DLD1 (cell line): Measurements from ENCODE around the gene RAB33A.

Experiments used
- in situ Hi-C: cut with HindIII; loops from 2 replicates; pipeline ENCODE4 v1.10.0; 2017; ENCODE audit warnings: low sequenced_read_pairs

The RAB33A gene

GRCh38 chrX:130171446-130172126 lies at the start of gene RAB33A:
Gene RAB33A (plus strand): TSS chrX:130171962. CDS start chrX:130172063, 101 bp downstream.
- in situ Hi-C loops, result no loop called here

GRCh38 chrX:130124577-130124976 lies 47.2 kb upstream of the RAB33A start:
- in situ Hi-C loops, result no loop called here

- in situ Hi-C loops, result no loop called here
These were observed 46.5 kb upstream of the RAB33A start for GRCh38 chrX:130125091-130125874.

- in situ Hi-C loops, result no loop called here
These were observed 40.8 kb upstream of the RAB33A start for GRCh38 chrX:130130990-130131389.

- in situ Hi-C loops, result no loop called here
These were observed 35.3 kb upstream of the RAB33A start for GRCh38 chrX:130136496-130136895.

- in situ Hi-C loops, result no loop called here
These were observed 34.8 kb upstream of the RAB33A start for GRCh38 chrX:130136961-130137360.

GRCh38 chrX:130139474-130140201 lies 32.1 kb upstream of the RAB33A start:
- in situ Hi-C loops, result no loop called here

- in situ Hi-C loops, result no loop called here
These were observed 27.3 kb upstream of the RAB33A start for GRCh38 chrX:130144509-130144908.

- in situ Hi-C loops, result no loop called here
These were observed 26.6 kb upstream of the RAB33A start for GRCh38 chrX:130145123-130145522.

GRCh38 chrX:130147631-130148030 lies 24.1 kb upstream of the RAB33A start:
- in situ Hi-C loops, result no loop called here

GRCh38 chrX:130155564-130155963 lies 16.2 kb upstream of the RAB33A start:
- in situ Hi-C loops, result no loop called here

GRCh38 chrX:130158311-130158710 lies 13.5 kb upstream of the RAB33A start:
- in situ Hi-C loops, result no loop called here

- in situ Hi-C loops, result no loop called here
These were observed 12.0 kb upstream of the RAB33A start for GRCh38 chrX:130159776-130160175.

GRCh38 chrX:130162094-130162735 lies 9.5 kb upstream of the RAB33A start:
- in situ Hi-C loops, result no loop called here

- in situ Hi-C loops, result no loop called here
These were observed 8.4 kb upstream of the RAB33A start for GRCh38 chrX:130163398-130163797.

GRCh38 chrX:130165181-130165702 lies 6.5 kb upstream of the RAB33A start:
- in situ Hi-C loops, result no loop called here

- in situ Hi-C loops, result no loop called here
These were observed 5.9 kb upstream of the RAB33A start, which contains the start of gene AIFM1 for GRCh38 chrX:130165703-130166502. Gene AIFM1 (minus strand): TSS chrX:130165841. CDS start chrX:130165656, 185 bp downstream.

- in situ Hi-C loops, result no loop called here
These were observed 5.3 kb upstream of the RAB33A start for GRCh38 chrX:130166503-130166777.

GRCh38 chrX:130167040-130167439 lies 4.7 kb upstream of the RAB33A start:
- in situ Hi-C loops, result no loop called here

GRCh38 chrX:130170752-130171445 lies 863 bp upstream of the RAB33A start:
- in situ Hi-C loops, result no loop called here
